ENCODE data around the gene RELN. TPM values are rescaled to one million over a fixed set of nuclear protein-coding genes. Genes with fewer than 3 reads are reported as not detected.

Gene RELN
- polyA plus RNA-seq, 1 donor, result 5.0 TPM

- no peak overlapping the region for H3K4me3 ChIP-seq (ENCODE audit: low read length)
- H3K27ac ChIP-seq (ENCODE audit: low read length), result no peak overlapping the region
- H3K4me1 ChIP-seq (ENCODE audit: control insufficient read depth, insufficient read depth, low read length), result no peaks in the 10 kb centered on the region
- peak in 1 of 2 donors; percentile 7 for DNase-seq
- no peaks in the 10 kb centered on the region for H3K9me3 ChIP-seq (ENCODE audit: control insufficient read depth, low read depth, low read length)
- peaks cover 3% of the 10 kb centered on the region for H3K27me3 ChIP-seq (ENCODE audit: control insufficient read depth, insufficient read depth, low read length)
- H3K36me3 ChIP-seq (ENCODE audit: control insufficient read depth, insufficient read depth, low read length), result no peaks in the 10 kb centered on the region
- WGBS (ENCODE audit: insufficient coverage, low lambda C conversion rate), result 30% methylated on average over 2 of the region's 2 CpGs
Measured at GRCh38 chr7:103811997-103812396, 177.5 kb downstream of the RELN start.

- Histone ChIP-seq H3K9me3 (ENCODE audit: control insufficient read depth, low read depth, low read length) (no peaks in the 10 kb centered on the region), H3K27me3 (ENCODE audit: control insufficient read depth, insufficient read depth, low read length) (peaks cover 3% of the 10 kb centered on the region), H3K27ac (ENCODE audit: low read length) (no peak overlapping the region), H3K4me1 (ENCODE audit: control insufficient read depth, insufficient read depth, low read length) (no peaks in the 10 kb centered on the region), H3K4me3 (ENCODE audit: low read length) (no peak overlapping the region), H3K36me3 (ENCODE audit: control insufficient read depth, insufficient read depth, low read length) (no peaks in the 10 kb centered on the region)
- DNase-seq, result no peak
- 100% methylated on average over 2 of the region's 5 CpGs for WGBS (ENCODE audit: insufficient coverage, low lambda C conversion rate)
Measured at GRCh38 chr7:103811290-103811689, 178.2 kb downstream of the RELN start.

- 36% methylated on average over 3 of the region's 11 CpGs for WGBS (ENCODE audit: insufficient coverage, low lambda C conversion rate)
- H3K27me3 ChIP-seq (ENCODE audit: control insufficient read depth, insufficient read depth, low read length), result peaks cover 3% of the 10 kb centered on the region
- no peak overlapping the region for H3K27ac ChIP-seq (ENCODE audit: low read length)
- H3K4me3 ChIP-seq (ENCODE audit: low read length), result no peak overlapping the region
- no peaks in the 10 kb centered on the region for H3K36me3 ChIP-seq (ENCODE audit: control insufficient read depth, insufficient read depth, low read length)
- peak; percentile 17 to 68 for DNase-seq
- H3K9me3 ChIP-seq (ENCODE audit: control insufficient read depth, low read depth, low read length), result no peaks in the 10 kb centered on the region
- H3K4me1 ChIP-seq (ENCODE audit: control insufficient read depth, insufficient read depth, low read length), result no peaks in the 10 kb centered on the region
Measured at GRCh38 chr7:103810112-103810744, 179.2 kb downstream of the RELN start.

GRCh38 chr7:103809229-103809994 lies 180.0 kb downstream of the RELN start:
- H3K4me1 ChIP-seq (ENCODE audit: control insufficient read depth, insufficient read depth, low read length), result no peaks in the 10 kb centered on the region
- WGBS (ENCODE audit: insufficient coverage, low lambda C conversion rate), result 57% methylated on average over 2 of the region's 6 CpGs
- peak in 1 of 2 donors; percentile 22 for DNase-seq
- H3K9me3 ChIP-seq (ENCODE audit: control insufficient read depth, low read depth, low read length), result no peaks in the 10 kb centered on the region
- peaks cover 3% of the 10 kb centered on the region for H3K27me3 ChIP-seq (ENCODE audit: control insufficient read depth, insufficient read depth, low read length)
- H3K27ac ChIP-seq (ENCODE audit: low read length), result no peak overlapping the region
- no peaks in the 10 kb centered on the region for H3K36me3 ChIP-seq (ENCODE audit: control insufficient read depth, insufficient read depth, low read length)
- no peak overlapping the region for H3K4me3 ChIP-seq (ENCODE audit: low read length)

GRCh38 chr7:103805346-103805745 lies 184.1 kb downstream of the RELN start:
- 100% methylated on average over 1 of the region's 2 CpGs for WGBS (ENCODE audit: insufficient coverage, low lambda C conversion rate)
- H3K4me1 ChIP-seq (ENCODE audit: control insufficient read depth, insufficient read depth, low read length), result no peaks in the 10 kb centered on the region
- no peaks in the 10 kb centered on the region for H3K27me3 ChIP-seq (ENCODE audit: control insufficient read depth, insufficient read depth, low read length)
- no peaks in the 10 kb centered on the region for H3K36me3 ChIP-seq (ENCODE audit: control insufficient read depth, insufficient read depth, low read length)
- no peaks in the 10 kb centered on the region for H3K9me3 ChIP-seq (ENCODE audit: control insufficient read depth, low read depth, low read length)
- no peak overlapping the region for H3K27ac ChIP-seq (ENCODE audit: low read length)
- no peak overlapping the region for H3K4me3 ChIP-seq (ENCODE audit: low read length)
- DNase-seq, result no peak

- whole genome bisulfite sequencing (ENCODE audit: insufficient coverage, low lambda C conversion rate), result no CpG with 5 or more reads among the region's 1 CpG
- DNase-seq, result no peak
- H3K4me3 ChIP-seq (ENCODE audit: low read length), result no peak overlapping the region
- H3K27ac ChIP-seq (ENCODE audit: low read length), result no peak overlapping the region
- no peaks in the 10 kb centered on the region for H3K27me3 ChIP-seq (ENCODE audit: control insufficient read depth, insufficient read depth, low read length)
- no peaks in the 10 kb centered on the region for H3K36me3 ChIP-seq (ENCODE audit: control insufficient read depth, insufficient read depth, low read length)
- no peaks in the 10 kb centered on the region for H3K9me3 ChIP-seq (ENCODE audit: control insufficient read depth, low read depth, low read length)
- no peaks in the 10 kb centered on the region for H3K4me1 ChIP-seq (ENCODE audit: control insufficient read depth, insufficient read depth, low read length)
Measured at GRCh38 chr7:103803631-103804030, 185.8 kb downstream of the RELN start.

- Histone ChIP-seq H3K4me3 (ENCODE audit: low read length) (no peak overlapping the region), H3K27me3 (ENCODE audit: control insufficient read depth, insufficient read depth, low read length) (no peaks in the 10 kb centered on the region), H3K9me3 (ENCODE audit: control insufficient read depth, low read depth, low read length) (no peaks in the 10 kb centered on the region), H3K36me3 (ENCODE audit: control insufficient read depth, insufficient read depth, low read length) (no peaks in the 10 kb centered on the region), H3K27ac (ENCODE audit: low read length) (no peak overlapping the region), H3K4me1 (ENCODE audit: control insufficient read depth, insufficient read depth, low read length) (no peaks in the 10 kb centered on the region)
- DNase-seq, result no peak
- WGBS (ENCODE audit: insufficient coverage, low lambda C conversion rate), result 83% methylated on average over 1 of the region's 1 CpG
Measured at GRCh38 chr7:103799298-103799697, 190.2 kb downstream of the RELN start.

GRCh38 chr7:103797647-103798307 lies 191.7 kb downstream of the RELN start:
- H3K9me3 ChIP-seq (ENCODE audit: control insufficient read depth, low read depth, low read length), result no peaks in the 10 kb centered on the region
- no peak overlapping the region for H3K4me3 ChIP-seq (ENCODE audit: low read length)
- no peak for DNase-seq
- H3K36me3 ChIP-seq (ENCODE audit: control insufficient read depth, insufficient read depth, low read length), result no peaks in the 10 kb centered on the region
- H3K27me3 ChIP-seq (ENCODE audit: control insufficient read depth, insufficient read depth, low read length), result no peaks in the 10 kb centered on the region
- H3K27ac ChIP-seq (ENCODE audit: low read length), result no peak overlapping the region
- H3K4me1 ChIP-seq (ENCODE audit: control insufficient read depth, insufficient read depth, low read length), result no peaks in the 10 kb centered on the region
- WGBS (ENCODE audit: insufficient coverage, low lambda C conversion rate), result 76% methylated on average over 3 of the region's 3 CpGs

DNA sequence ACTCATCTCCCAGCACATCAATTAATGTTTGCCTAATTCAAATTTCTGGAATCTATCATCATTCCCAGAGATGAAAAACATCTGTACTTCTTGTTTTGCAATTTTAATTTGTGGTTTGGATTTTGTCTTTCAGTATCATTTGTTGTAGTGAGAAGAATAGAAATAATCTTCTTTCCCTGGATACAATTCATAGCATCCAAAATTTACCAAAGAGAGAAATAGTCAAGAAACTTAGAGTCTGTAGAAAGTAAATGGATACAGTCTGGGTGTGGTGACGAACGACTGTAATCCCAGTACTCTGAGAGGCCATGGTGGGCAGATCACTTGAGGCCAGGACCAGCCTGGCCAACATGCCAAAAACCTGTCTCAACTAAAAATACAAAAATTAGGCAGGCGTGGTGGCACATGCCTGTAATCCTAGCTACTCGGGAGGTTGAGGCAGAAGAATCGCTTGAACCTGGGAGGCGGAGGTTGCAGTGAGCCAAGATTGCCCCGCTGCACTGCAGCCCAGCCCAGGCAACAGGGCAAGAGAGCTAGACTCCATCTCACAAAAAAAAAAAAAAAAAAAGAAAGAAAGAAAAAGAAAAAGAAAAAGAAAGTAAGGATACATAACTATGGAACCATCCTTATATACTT lies 193.0 kb downstream of the RELN start:
- no peaks in the 10 kb centered on the region for H3K36me3 ChIP-seq (ENCODE audit: control insufficient read depth, insufficient read depth, low read length)
- no peak for DNase-seq
- no peaks in the 10 kb centered on the region for H3K27me3 ChIP-seq (ENCODE audit: control insufficient read depth, insufficient read depth, low read length)
- H3K4me1 ChIP-seq (ENCODE audit: control insufficient read depth, insufficient read depth, low read length), result no peaks in the 10 kb centered on the region
- H3K27ac ChIP-seq (ENCODE audit: low read length), result no peak overlapping the region
- 100% methylated on average over 1 of the region's 7 CpGs for WGBS (ENCODE audit: insufficient coverage, low lambda C conversion rate)
- H3K9me3 ChIP-seq (ENCODE audit: control insufficient read depth, low read depth, low read length), result no peaks in the 10 kb centered on the region
- no peak overlapping the region for H3K4me3 ChIP-seq (ENCODE audit: low read length)

- Histone ChIP-seq H3K36me3 (ENCODE audit: control insufficient read depth, insufficient read depth, low read length) (no peaks in the 10 kb centered on the region), H3K4me1 (ENCODE audit: control insufficient read depth, insufficient read depth, low read length) (no peaks in the 10 kb centered on the region), H3K27ac (ENCODE audit: low read length) (no peak overlapping the region), H3K4me3 (ENCODE audit: low read length) (no peak overlapping the region), H3K9me3 (ENCODE audit: control insufficient read depth, low read depth, low read length) (no peaks in the 10 kb centered on the region), H3K27me3 (ENCODE audit: control insufficient read depth, insufficient read depth, low read length) (no peaks in the 10 kb centered on the region)
- DNase-seq, result no peak
Measured at GRCh38 chr7:103795787-103796186, 193.7 kb downstream of the RELN start.
